Uterus (tissue), 4 donors: ENCODE results near the gene DVL1. TPM values are rescaled to one million over a fixed set of nuclear protein-coding genes. Genes with fewer than 3 reads are reported as not detected.

ENCODE experiments used
- DNase-seq, 2 donors: peaks; one replicate each; pipeline ENCODE4 v3.0.0-alpha.2; 2019 to 2020
- H3K27ac ChIP-seq, 2 donors: fragments of 200-600 bp; sonication (generic); 1 replicate in 1 of 2; 2 replicates in 1 of 2; pipeline ENCODE4 v1.5.1; 2016 to 2018
- H3K27me3 ChIP-seq, 2 donors: fragments of 200-600 bp; sonication (generic); one replicate each; pipeline ENCODE4 v1.5.1; 2018 to 2019; ENCODE audit warnings: control low read depth in 1 of 2
- H3K36me3 ChIP-seq, 2 donors: fragments of 200-600 bp; sonication (generic); one replicate each; pipeline ENCODE4 v1.5.1; 2019; ENCODE audit warnings: control low read depth in 1 of 2
- H3K4me1 ChIP-seq, 2 donors: fragments of 200-600 bp; sonication (generic); one replicate each; pipeline ENCODE4 v1.5.1; 2018 to 2019; ENCODE audit warnings: control low read depth in 1 of 2
- H3K4me3 ChIP-seq, 2 donors: fragments of 200-600 bp; sonication (generic); 1 replicate in 1 of 2; 2 replicates in 1 of 2; pipeline ENCODE4 v1.5.1; 2018 to 2019; ENCODE audit warnings: mild to moderate bottlenecking in 1 of 2
- H3K9me3 ChIP-seq, 2 donors: fragments of 200-600 bp; sonication (generic); one replicate each; pipeline ENCODE4 v1.5.1; 2019; ENCODE audit warnings: control low read depth in 1 of 2
- CTCF ChIP-seq, 4 experiments: fragments of 200-600 bp in 2 of 4; fragments of 450-650 bp in 2 of 4; sonication (generic) in 2 of 4; IDR thresholded peaks; one replicate each; pipeline ENCODE4 v1.5.1; 2016 to 2019; ENCODE audit warnings: antibody characterized with exemption in 4 of 4, mild to moderate bottlenecking in 2 of 4, moderate library complexity in 1 of 4
- POLR2A ChIP-seq, 2 donors: fragments of 450-650 bp; IDR thresholded peaks; one replicate each; pipeline ENCODE4 v1.6.1; 2016; ENCODE audit warnings: antibody characterized with exemption in 2 of 2, mild to moderate bottlenecking in 1 of 2, moderate library complexity in 1 of 2
- intact Hi-C: fragments of 100-400 bp; cut with DNase I; formaldehyde crosslinking; loops from one replicate; pipeline ENCODE4 v1.15.1; 2023; ENCODE audit warnings: low total_unique reads
- total RNA-seq, 4 donors: library from RNA; depleted of rRNA in 3 of 4; stranded (reverse); fragments of >200 nt in 3 of 4; gene quantifications; one replicate each; pipeline versions ENCODE4 v1.1.0 to v1.2.4, GENCODE V29; 2014 to 2023
- donor health status: DM: yes; HTN: yes; CAD: no.

Gene DVL1
- total RNA-seq, 4 donors from 2014 or later, result 35.6 to 94.5 (median 49.7) TPM

- Histone ChIP-seq H3K4me1 (peaks cover 15 to 19% of the 10 kb centered on the region in 2 donors), H3K27me3 (no peaks in the 10 kb centered on the region), H3K27ac (no peak overlapping the region), H3K36me3 (no peaks in the 10 kb centered on the region), H3K9me3 (no peaks in the 10 kb centered on the region), H3K4me3 (no peak overlapping the region)
- TF ChIP-seq POLR2A (IDR thresholded peaks at IDR 0.05) (no peak), CTCF (IDR thresholded peaks at IDR 0.05) (no peak)
- intact Hi-C loops, result no loop called here
- no peak for DNase-seq
Observed at GRCh38 chr1:1314237-1314586, 35.0 kb downstream of the DVL1 start.

GRCh38 chr1:1313500-1314236, 35.5 kb downstream of the DVL1 start:
- Histone ChIP-seq H3K36me3 (no peaks in the 10 kb centered on the region), H3K4me3 (no peak overlapping the region), H3K4me1 (peaks cover 12 to 13% of the 10 kb centered on the region in 2 donors), H3K27me3 (no peaks in the 10 kb centered on the region), H3K27ac (no peak overlapping the region), H3K9me3 (no peaks in the 10 kb centered on the region)
- TF ChIP-seq POLR2A (IDR thresholded peaks at IDR 0.05) (no peak), CTCF (IDR thresholded peaks at IDR 0.05) (no peak)
- intact Hi-C loops, result no loop called here
- no peak for DNase-seq

- H3K9me3 ChIP-seq, result no peaks in the 10 kb centered on the region
- no peaks in the 10 kb centered on the region for H3K27me3 ChIP-seq
- TF ChIP-seq POLR2A (IDR thresholded peaks at IDR 0.05) (no peak), CTCF (IDR thresholded peaks at IDR 0.05) (no peak)
- DNase-seq, result no peak
- H3K36me3 ChIP-seq, result no peaks in the 10 kb centered on the region
- intact Hi-C loops, result no loop called here
- H3K27ac ChIP-seq, result no peak overlapping the region
- H3K4me3 ChIP-seq, result no peak overlapping the region
- H3K4me1 ChIP-seq, result peaks cover 9 to 11% of the 10 kb centered on the region in 2 donors
Observed at GRCh38 chr1:1312450-1313314, 36.5 kb downstream of the DVL1 start.

GRCh38 chr1:1311107-1312104, 37.8 kb downstream of the DVL1 start:
- no peak for TF ChIP-seq CTCF (IDR thresholded peaks at IDR 0.05)
- intact Hi-C loops, result no loop called here
- no peak for DNase-seq
- Histone ChIP-seq H3K4me1 (peaks cover 0 to 16% of the 10 kb centered on the region in 2 donors), H3K27ac (no peak overlapping the region), H3K9me3 (no peaks in the 10 kb centered on the region), H3K36me3 (no peaks in the 10 kb centered on the region), H3K4me3 (no peak overlapping the region), H3K27me3 (no peaks in the 10 kb centered on the region)
